K562 (cell line): ENCODE data around the gene HCRTR1. TPM values are rescaled to one million over a fixed set of nuclear protein-coding genes. Genes with fewer than 3 reads are reported as not detected.

Experiments used
- ATAC-seq: fragments of 200-7000 bp; cut with Tn5 transposase; 3 replicates; pipeline ENCODE4 v1.9.1; 2020; ENCODE audit warnings: moderate library complexity
- BruUV-seq: library from RNA; stranded (reverse); fragments of 400-500 nt; replicated peaks from 2 replicates; lab custom pipeline; 2021; lab: Mats Ljungman, UMichigan
- CTCF ChIA-PET: fragments of 300-600 bp; formaldehyde crosslinking; extraction: SDS; loops from one replicate; lab custom pipeline; 2021; ENCODE audit warnings: low intra/inter-chr PET ratio; lab: Yijun Ruan, JAX
- POLR2A ChIA-PET: fragments of 300-600, 350-650 bp; sonication (Branson Sonifier 250); formaldehyde crosslinking; extraction: SDS; loops from one replicate; lab custom pipeline; 2021; ENCODE audit warnings: antibody characterized with exemption, inconsistent platforms; lab: Yijun Ruan, JAX
- DNase-seq, 4 experiments: peaks; one replicate each; pipeline versions ENCODE4 v3.0.0 to v3.0.0-alpha.2; 2011 to 2018; ENCODE audit warnings: low spot score in 3 of 4, mixed read lengths in 3 of 4; ENCODE audit errors: extremely low read depth in 1 of 4
- FAIRE-seq: peaks from 2 replicates; lab custom pipeline; 2011; peaks lifted over from hg19 to GRCh38; lab: Jason Lieb, UNC
- H2AFZ ChIP-seq: 2 replicates; pipeline ENCODE4 v1.6.0; 2011; ENCODE audit warnings: low read depth, low read length, control low read depth, inconsistent platforms
- H3K27ac ChIP-seq: fragments of 200-600 bp; 3 replicates; pipeline ENCODE4 v1.8.0; 2011; ENCODE audit warnings: low read depth, mild to moderate bottlenecking, control low read depth, inconsistent platforms, low read length, moderate library complexity, mixed read lengths; ENCODE audit errors: extremely low read depth
- H3K27me3 ChIP-seq, 2 experiments: fragments of 300-600 bp in 1 of 2; 2 replicates in 1 of 2; 3 replicates in 1 of 2; pipeline versions ENCODE4 v1.6.0 to v1.8.0; 2011; ENCODE audit warnings: inconsistent platforms in 2 of 2, low read length in 2 of 2, mild to moderate bottlenecking in 1 of 2, mixed read lengths in 1 of 2, moderate library complexity in 1 of 2; ENCODE audit not compliant: control insufficient read depth in 2 of 2, insufficient read depth in 2 of 2
- H3K36me3 ChIP-seq: fragments of 300-600 bp; 3 replicates; pipeline ENCODE4 v1.8.0; 2011; ENCODE audit warnings: mild to moderate bottlenecking, low read length, inconsistent platforms; ENCODE audit not compliant: control insufficient read depth, insufficient read depth
- H3K4me1 ChIP-seq, 2 experiments: fragments of 200-600 bp in 1 of 2; replicated peaks in 1 of 2; 2 replicates in 1 of 2; 3 replicates in 1 of 2; pipeline versions ENCODE4 v1.5.1 to v1.8.0; 2011; ENCODE audit warnings: inconsistent platforms in 2 of 2, low read length in 2 of 2, mild to moderate bottlenecking in 1 of 2, mixed read lengths in 1 of 2, moderate library complexity in 1 of 2; ENCODE audit not compliant: control insufficient read depth in 2 of 2, insufficient read depth in 2 of 2
- H3K4me2 ChIP-seq: 2 replicates; pipeline ENCODE4 v1.6.1; 2011; ENCODE audit warnings: low read length, control low read depth, inconsistent platforms, mixed read lengths; ENCODE audit not compliant: insufficient read depth
- H3K4me3 ChIP-seq: fragments of 200-600 bp; sonication (generic), shearing (Covaris generic); 2 replicates; pipeline ENCODE4 v1.5.1; 2016; ENCODE audit warnings: control low read depth, inconsistent platforms
- H3K79me2 ChIP-seq: fragments of 200-600 bp; 3 replicates; pipeline ENCODE4 v1.8.0; 2011; ENCODE audit warnings: low read length, inconsistent platforms; ENCODE audit not compliant: control insufficient read depth, insufficient read depth
- H3K9ac ChIP-seq, 2 experiments: 2 replicates each; pipeline versions ENCODE4 v1.6.0 to v1.6.1; 2011; ENCODE audit warnings: low read depth in 2 of 2, low read length in 2 of 2, control low read depth in 1 of 2, inconsistent platforms in 1 of 2, mild to moderate bottlenecking in 1 of 2, mixed read lengths in 1 of 2; ENCODE audit not compliant: insufficient read depth in 1 of 2
- H3K9me1 ChIP-seq: one replicate; pipeline ENCODE4 v1.6.0; 2011; ENCODE audit warnings: inconsistent platforms, mild to moderate bottlenecking, low read length, moderate library complexity; ENCODE audit not compliant: control insufficient read depth, insufficient read depth
- H3K9me3 ChIP-seq: replicated peaks from 2 replicates; pipeline ENCODE4 v1.5.1; 2011; ENCODE audit warnings: low read depth, low read length, inconsistent platforms; ENCODE audit not compliant: control insufficient read depth, insufficient read depth
- H4K20me1 ChIP-seq: replicated peaks from 2 replicates; pipeline ENCODE4 v1.6.1; 2011; ENCODE audit warnings: low read length, inconsistent platforms, mixed read lengths; ENCODE audit not compliant: control insufficient read depth, insufficient read depth
- ARID1B ChIP-seq: fragments of 450-650 bp; IDR thresholded peaks from 2 replicates; pipeline ENCODE4 v1.6.1; 2016; ENCODE audit warnings: antibody characterized with exemption, mild to moderate bottlenecking, inconsistent platforms
- EGR1 ChIP-seq: fragments of 450-650 bp; conservative IDR thresholded peaks from 2 replicates; pipeline ENCODE4 v1.6.1; 2017; ENCODE audit warnings: mild to moderate bottlenecking
- EHMT2 ChIP-seq: fragments of 450-650 bp; IDR thresholded peaks from 2 replicates; pipeline ENCODE4 v1.6.1; 2018; ENCODE audit warnings: antibody characterized with exemption
- FOS ChIP-seq: IDR thresholded peaks from 3 replicates; pipeline ENCODE4 v1.6.1; 2011; ENCODE audit not compliant: insufficient read length; ENCODE audit errors: extremely low read depth
- FOXJ2 ChIP-seq: fragments of 200-800 bp; sonication (Bioruptor generic); IDR thresholded peaks from 2 replicates; pipeline ENCODE4 v1.6.1; 2016; ENCODE audit warnings: missing genetic modification characterization, missing compliant biosample characterization
- HNRNPK ChIP-seq: fragments of 200-400 bp; formaldehyde crosslinking; IDR thresholded peaks from one replicate; pipeline ENCODE4 v1.6.1; 2018; ENCODE audit warnings: mild to moderate bottlenecking, low read depth, low read length; ENCODE audit not compliant: poor library complexity, severe bottlenecking
- NRF1 ChIP-seq, 2 experiments: fragments of 450-650 bp; IDR thresholded peaks in 1 of 2; conservative IDR thresholded peaks in 1 of 2; 2 replicates each; pipeline ENCODE4 v1.6.1; 2014; ENCODE audit warnings: mild to moderate bottlenecking in 2 of 2
- SMAD4 ChIP-seq: fragments of 250-450 bp; sonication (Bioruptor Pico); conservative IDR thresholded peaks from 2 replicates; pipeline ENCODE4 v1.8.0; 2021; ENCODE audit warnings: inconsistent platforms, mild to moderate bottlenecking, moderate library complexity
- WHSC1 ChIP-seq: IDR thresholded peaks from one replicate; pipeline ENCODE4 v1.6.1; 2012; ENCODE audit warnings: low read length, control low read depth, inconsistent platforms
- XRCC5 ChIP-seq: fragments of 200-400 bp; formaldehyde crosslinking; IDR thresholded peaks from 2 replicates; pipeline ENCODE4 v1.6.1; 2017; ENCODE audit warnings: low read depth, mild to moderate bottlenecking, low read length
- WGBS: fragments of 100-300 bp; shearing (Covaris generic); methylation state at CpG from one replicate; pipeline ENCODE4 v1.1.6; 2016; ENCODE audit warnings: low coverage, mixed read lengths; ENCODE audit not compliant: insufficient coverage; ENCODE audit errors: missing lambda C conversion rate; 5-methylcytosine and 5-hydroxymethylcytosine counted together
- in situ Hi-C: fragments of 300-500 bp; cut with MboI; formaldehyde crosslinking; loops from 4 replicates; pipeline ENCODE4 v1.15.0; 2018; ENCODE audit warnings: inconsistent platforms, mixed read lengths
- intact Hi-C: fragments of 100-400 bp; cut with micrococcal nuclease; formaldehyde crosslinking; loops from 2 replicates; pipeline ENCODE4 v1.14.2; 2022
- polyA plus RNA-seq, 8 experiments: library from polyadenylated mRNA; depleted of rRNA in 4 of 8; stranded (reverse) in 5 of 8; unstranded in 3 of 8; fragments of >200 nt; fragmentation: Nextera tagmentation in 2 of 8; fragmentation: Illumina TruSeq in 1 of 8; extraction: Ambion mirVana in 2 of 8; extraction: Trizol in 1 of 8; gene quantifications; 2 replicates each; pipeline versions ENCODE4 v1.2.1 to v1.2.3, GENCODE V29; 2011 to 2014; ENCODE audit warnings: inconsistent platforms in 1 of 8, missing spikeins in 1 of 8
- total RNA-seq, 7 experiments: library from RNA; depleted of rRNA in 6 of 7; stranded (reverse); fragments of >200 nt in 6 of 7; fragmentation: Illumina TruSeq in 2 of 7; extraction: Trizol in 2 of 7; gene quantifications; 2 replicates each; pipeline versions ENCODE4 v1.2.1 to v1.2.3, GENCODE V29; 2011 to 2021; ENCODE audit warnings: low replicate concordance in 1 of 7
- TF ChIP-seq, protein P1 (sequence below): sonication (generic); formaldehyde crosslinking; IDR thresholded peaks from 2 replicates; pipeline ENCODE4 v1.8.1; 2023; ENCODE audit warnings: mild to moderate bottlenecking, missing genetic modification reagents
- TF ChIP-seq, protein P2 (sequence below): sonication (generic); formaldehyde crosslinking; IDR thresholded peaks from 2 replicates; pipeline ENCODE4 v1.8.0; 2022; ENCODE audit warnings: mild to moderate bottlenecking, missing genetic modification reagents
- TF ChIP-seq, protein P3 (sequence below): fragments of 150-350 bp; conservative IDR thresholded peaks from 2 replicates; pipeline ENCODE4 v1.6.1; 2014; ENCODE audit warnings: low read length
- TF ChIP-seq, protein P4 (sequence below): fragments of 450-650 bp; IDR thresholded peaks from 2 replicates; pipeline ENCODE4 v1.6.1; 2017; ENCODE audit warnings: antibody characterized with exemption
- TF ChIP-seq, protein P5 (sequence below): sonication (generic); IDR thresholded peaks from 2 replicates; pipeline ENCODE4 v1.6.1; 2016

The HCRTR1 gene
- total and polyA plus RNA-seq, 9 of the 15 experiments (the other 6 are each of a cell fraction or from before 2014, with no cell fraction given), result not detected

DNA sequence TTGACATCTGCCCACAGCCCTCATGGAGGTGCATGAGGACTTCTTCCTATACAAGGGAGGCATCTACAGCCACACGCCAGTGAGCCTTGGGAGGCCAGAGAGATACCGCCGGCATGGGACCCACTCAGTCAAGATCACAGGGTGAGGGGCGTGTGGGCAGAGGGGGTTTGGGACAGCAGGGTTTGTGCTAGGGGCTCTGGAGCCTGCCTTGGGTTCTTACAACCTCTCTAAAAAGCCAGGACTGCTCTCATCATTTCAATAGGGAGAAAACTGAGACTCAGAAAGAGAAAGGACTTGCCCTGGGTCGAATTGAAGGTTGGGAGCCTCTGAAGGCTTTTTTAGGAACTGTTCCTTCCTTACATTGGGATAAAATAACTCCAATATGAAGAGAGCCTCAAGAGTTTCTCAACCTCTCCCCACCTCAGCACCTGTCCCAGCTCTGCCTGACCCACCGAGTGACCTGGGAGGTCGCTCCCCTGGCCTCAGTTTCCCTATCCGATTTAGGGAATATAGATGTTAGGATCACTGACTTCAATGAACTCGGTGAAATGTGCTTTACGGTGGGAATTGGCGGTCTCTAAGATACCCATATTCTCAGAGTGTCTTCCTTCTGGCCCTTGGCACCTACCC, 31.6 kb upstream of the HCRTR1 start:
- BruUV-seq, result no TSS peak
- WGBS, result 10% methylated on average over 11 of the region's 11 CpGs
- H3K9me3 ChIP-seq, result no peaks in the 10 kb centered on the region
- H3K4me2 ChIP-seq, result no peak overlapping the region
- H3K4me1 ChIP-seq, result peaks cover 0 to 25% of the 10 kb centered on the region in 2 experiments; a peak in 2 of 5 replicates
- peaks cover 11% of the 10 kb centered on the region for H4K20me1 ChIP-seq
- in situ Hi-C loops (no loop called here), intact Hi-C loops (no loop called here)
- CTCF ChIA-PET, result no interaction called here
- peaks cover 45 to 83% of the 10 kb centered on the region in 2 experiments for H3K27me3 ChIP-seq
- H3K9ac ChIP-seq, result no peak overlapping the region
- no peaks in the 10 kb centered on the region for H3K79me2 ChIP-seq
- POLR2A ChIA-PET, result no interaction called here
- DNase-seq (peak in 1 of 4 experiments; percentile 8), FAIRE-seq (no peak), ATAC-seq (no peak)
- H2AFZ ChIP-seq, result no peak overlapping the region
- H3K27ac ChIP-seq, result no peak overlapping the region
- H3K36me3 ChIP-seq, result no peaks in the 10 kb centered on the region
- no peak overlapping the region for H3K4me3 ChIP-seq
- no peaks in the 10 kb centered on the region for H3K9me1 ChIP-seq
- no peak for TF ChIP-seq EGR1
- no peak for TF ChIP-seq FOS
- TF ChIP-seq NRF1 (conservative IDR thresholded peaks at IDR 0.05 in 1 of 2, IDR thresholded peaks at IDR 0.05 in 1 of 2), result no peak
- TF ChIP-seq, protein P1, sequence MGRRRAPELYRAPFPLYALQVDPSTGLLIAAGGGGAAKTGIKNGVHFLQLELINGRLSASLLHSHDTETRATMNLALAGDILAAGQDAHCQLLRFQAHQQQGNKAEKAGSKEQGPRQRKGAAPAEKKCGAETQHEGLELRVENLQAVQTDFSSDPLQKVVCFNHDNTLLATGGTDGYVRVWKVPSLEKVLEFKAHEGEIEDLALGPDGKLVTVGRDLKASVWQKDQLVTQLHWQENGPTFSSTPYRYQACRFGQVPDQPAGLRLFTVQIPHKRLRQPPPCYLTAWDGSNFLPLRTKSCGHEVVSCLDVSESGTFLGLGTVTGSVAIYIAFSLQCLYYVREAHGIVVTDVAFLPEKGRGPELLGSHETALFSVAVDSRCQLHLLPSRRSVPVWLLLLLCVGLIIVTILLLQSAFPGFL, result no peak
- TF ChIP-seq EHMT2, result no peak
- TF ChIP-seq WHSC1, result no peak
- TF ChIP-seq ARID1B, result no peak
- TF ChIP-seq SMAD4, result no peak
- TF ChIP-seq, protein P2, sequence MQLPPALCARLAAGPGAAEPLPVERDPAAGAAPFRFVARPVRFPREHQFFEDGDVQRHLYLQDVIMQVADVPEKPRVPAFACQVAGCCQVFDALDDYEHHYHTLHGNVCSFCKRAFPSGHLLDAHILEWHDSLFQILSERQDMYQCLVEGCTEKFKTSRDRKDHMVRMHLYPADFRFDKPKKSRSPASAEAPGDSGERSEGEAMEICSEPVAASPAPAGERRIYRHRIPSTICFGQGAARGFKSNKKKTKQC (CRISPR knock-in tag), result no peak
- TF ChIP-seq, protein P3, sequence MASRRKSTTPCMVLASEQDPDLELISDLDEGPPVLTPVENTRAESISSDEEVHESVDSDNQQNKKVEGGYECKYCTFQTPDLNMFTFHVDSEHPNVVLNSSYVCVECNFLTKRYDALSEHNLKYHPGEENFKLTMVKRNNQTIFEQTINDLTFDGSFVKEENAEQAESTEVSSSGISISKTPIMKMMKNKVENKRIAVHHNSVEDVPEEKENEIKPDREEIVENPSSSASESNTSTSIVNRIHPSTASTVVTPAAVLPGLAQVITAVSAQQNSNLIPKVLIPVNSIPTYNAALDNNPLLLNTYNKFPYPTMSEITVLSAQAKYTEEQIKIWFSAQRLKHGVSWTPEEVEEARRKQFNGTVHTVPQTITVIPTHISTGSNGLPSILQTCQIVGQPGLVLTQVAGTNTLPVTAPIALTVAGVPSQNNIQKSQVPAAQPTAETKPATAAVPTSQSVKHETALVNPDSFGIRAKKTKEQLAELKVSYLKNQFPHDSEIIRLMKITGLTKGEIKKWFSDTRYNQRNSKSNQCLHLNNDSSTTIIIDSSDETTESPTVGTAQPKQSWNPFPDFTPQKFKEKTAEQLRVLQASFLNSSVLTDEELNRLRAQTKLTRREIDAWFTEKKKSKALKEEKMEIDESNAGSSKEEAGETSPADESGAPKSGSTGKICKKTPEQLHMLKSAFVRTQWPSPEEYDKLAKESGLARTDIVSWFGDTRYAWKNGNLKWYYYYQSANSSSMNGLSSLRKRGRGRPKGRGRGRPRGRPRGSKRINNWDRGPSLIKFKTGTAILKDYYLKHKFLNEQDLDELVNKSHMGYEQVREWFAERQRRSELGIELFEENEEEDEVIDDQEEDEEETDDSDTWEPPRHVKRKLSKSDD, result no peak
- TF ChIP-seq, protein P4, sequence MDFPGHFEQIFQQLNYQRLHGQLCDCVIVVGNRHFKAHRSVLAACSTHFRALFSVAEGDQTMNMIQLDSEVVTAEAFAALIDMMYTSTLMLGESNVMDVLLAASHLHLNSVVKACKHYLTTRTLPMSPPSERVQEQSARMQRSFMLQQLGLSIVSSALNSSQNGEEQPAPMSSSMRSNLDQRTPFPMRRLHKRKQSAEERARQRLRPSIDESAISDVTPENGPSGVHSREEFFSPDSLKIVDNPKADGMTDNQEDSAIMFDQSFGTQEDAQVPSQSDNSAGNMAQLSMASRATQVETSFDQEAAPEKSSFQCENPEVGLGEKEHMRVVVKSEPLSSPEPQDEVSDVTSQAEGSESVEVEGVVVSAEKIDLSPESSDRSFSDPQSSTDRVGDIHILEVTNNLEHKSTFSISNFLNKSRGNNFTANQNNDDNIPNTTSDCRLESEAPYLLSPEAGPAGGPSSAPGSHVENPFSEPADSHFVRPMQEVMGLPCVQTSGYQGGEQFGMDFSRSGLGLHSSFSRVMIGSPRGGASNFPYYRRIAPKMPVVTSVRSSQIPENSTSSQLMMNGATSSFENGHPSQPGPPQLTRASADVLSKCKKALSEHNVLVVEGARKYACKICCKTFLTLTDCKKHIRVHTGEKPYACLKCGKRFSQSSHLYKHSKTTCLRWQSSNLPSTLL, result no peak
- no peak for TF ChIP-seq XRCC5
- no peak for TF ChIP-seq HNRNPK
- TF ChIP-seq, protein P5, sequence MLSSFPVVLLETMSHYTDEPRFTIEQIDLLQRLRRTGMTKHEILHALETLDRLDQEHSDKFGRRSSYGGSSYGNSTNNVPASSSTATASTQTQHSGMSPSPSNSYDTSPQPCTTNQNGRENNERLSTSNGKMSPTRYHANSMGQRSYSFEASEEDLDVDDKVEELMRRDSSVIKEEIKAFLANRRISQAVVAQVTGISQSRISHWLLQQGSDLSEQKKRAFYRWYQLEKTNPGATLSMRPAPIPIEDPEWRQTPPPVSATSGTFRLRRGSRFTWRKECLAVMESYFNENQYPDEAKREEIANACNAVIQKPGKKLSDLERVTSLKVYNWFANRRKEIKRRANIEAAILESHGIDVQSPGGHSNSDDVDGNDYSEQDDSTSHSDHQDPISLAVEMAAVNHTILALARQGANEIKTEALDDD, result no peak
- no peak for TF ChIP-seq FOXJ2 (tag)
